Measurements from ENCODE around the gene DLX3.
A peak's percentile ranks its signal among the peaks of the same experiment; 100 is the strongest.

The DLX3 gene

GRCh38 chr17:49992933-49993422, 2.0 kb downstream of the DLX3 start:
- FAIRE-seq, result no peak

GRCh38 chr17:49992191-49992932, 2.7 kb downstream of the DLX3 start:
- no peak for FAIRE-seq
- no peak for DNase-seq (ENCODE audit: low spot score)

More at GRCh38 chr17:49992933-49993422, 2.0 kb downstream of the DLX3 start:
- no peak for DNase-seq (ENCODE audit: low spot score)

- FAIRE-seq (no peak), DNase-seq (ENCODE audit: low spot score) (no peak)
Measured at GRCh38 chr17:49991409-49991808, 3.6 kb downstream of the DLX3 start.

- FAIRE-seq, result no peak
- DNase-seq (ENCODE audit: low spot score), result no peak
Measured at GRCh38 chr17:49990921-49991320, 4.1 kb downstream of the DLX3 start.

GRCh38 chr17:49990331-49990730, 4.7 kb downstream of the DLX3 start:
- DNase-seq (ENCODE audit: low spot score), result no peak
- FAIRE-seq, result no peak

GRCh38 chr17:49989518-49989880, 5.5 kb downstream of the DLX3 start:
- DNase-seq (ENCODE audit: low spot score), result no peak

GRCh38 chr17:49987681-49988441, 7.2 kb downstream of the DLX3 start:
- FAIRE-seq, result no peak
- peak; percentile 58 for DNase-seq (ENCODE audit: low spot score)

More at GRCh38 chr17:49989518-49989880, 5.5 kb downstream of the DLX3 start:
- no peak for FAIRE-seq

- FAIRE-seq (no peak), DNase-seq (ENCODE audit: low spot score) (no peak)
Measured at GRCh38 chr17:49987290-49987585, 7.8 kb downstream of the DLX3 start.

- DNase-seq (ENCODE audit: low spot score) (no peak), FAIRE-seq (no peak)
Measured at GRCh38 chr17:49986396-49987289, 8.4 kb downstream of the DLX3 start.

- no peak for DNase-seq (ENCODE audit: low spot score)
- FAIRE-seq, result no peak
Measured at GRCh38 chr17:49985310-49985990, 9.6 kb downstream of the DLX3 start.

GRCh38 chr17:49984776-49985175, 10.2 kb downstream of the DLX3 start:
- DNase-seq (ENCODE audit: low spot score), result no peak
- FAIRE-seq, result no peak

GRCh38 chr17:49984283-49984682, 10.7 kb downstream of the DLX3 start:
- FAIRE-seq (no peak), DNase-seq (ENCODE audit: low spot score) (no peak)

- DNase-seq (ENCODE audit: low spot score), result no peak
- FAIRE-seq, result no peak
Measured at GRCh38 chr17:49980703-49981197, 14.3 kb downstream of the DLX3 start.

GRCh38 chr17:49979748-49980479, 15.1 kb downstream of the DLX3 start:
- FAIRE-seq, result no peak

GRCh38 chr17:49978501-49978900, 16.5 kb downstream of the DLX3 start:
- no peak for DNase-seq (ENCODE audit: low spot score)
- FAIRE-seq, result no peak

More at GRCh38 chr17:49979748-49980479, 15.1 kb downstream of the DLX3 start:
- no peak for DNase-seq (ENCODE audit: low spot score)

GRCh38 chr17:49977463-49978389, 17.3 kb downstream of the DLX3 start:
- FAIRE-seq, result no peak
- no peak for DNase-seq (ENCODE audit: low spot score)

- no peak for FAIRE-seq
- DNase-seq (ENCODE audit: low spot score), result no peak
Measured at GRCh38 chr17:49976828-49977202, 18.2 kb downstream of the DLX3 start.

- no peak for DNase-seq (ENCODE audit: low spot score)
- FAIRE-seq, result no peak
Measured at GRCh38 chr17:49976163-49976827, 18.7 kb downstream of the DLX3 start.

GRCh38 chr17:49975531-49975930, 19.5 kb downstream of the DLX3 start:
- DNase-seq (ENCODE audit: low spot score) (no peak), FAIRE-seq (no peak)

Data from RCC 7860 (cell line).